Stimulated activated CD4-positive, alpha-beta T cell treated with anti-CD3 and anti-CD28 coated beads, Interleukin-15, amount 100 ng/mL, for 48 hours (primary cell): ENCODE measurements around the gene NCAM2.
"Not testable (repeated sequence)": the region's sequence is repeated elsewhere in the genome, so short reads cannot be mapped to it uniquely, and the experiment has no call there.

Experiments used
- DNase-seq, 2 donors: peaks; one replicate each; pipeline ENCODE4 v3.0.0-alpha.2; 2020; ENCODE audit warnings: low read depth in 2 of 2

Gene NCAM2

GRCh38 chr21:21103692-21104091 is 105.5 kb downstream of the NCAM2 start:
- DNase-seq, result no peak

DNA sequence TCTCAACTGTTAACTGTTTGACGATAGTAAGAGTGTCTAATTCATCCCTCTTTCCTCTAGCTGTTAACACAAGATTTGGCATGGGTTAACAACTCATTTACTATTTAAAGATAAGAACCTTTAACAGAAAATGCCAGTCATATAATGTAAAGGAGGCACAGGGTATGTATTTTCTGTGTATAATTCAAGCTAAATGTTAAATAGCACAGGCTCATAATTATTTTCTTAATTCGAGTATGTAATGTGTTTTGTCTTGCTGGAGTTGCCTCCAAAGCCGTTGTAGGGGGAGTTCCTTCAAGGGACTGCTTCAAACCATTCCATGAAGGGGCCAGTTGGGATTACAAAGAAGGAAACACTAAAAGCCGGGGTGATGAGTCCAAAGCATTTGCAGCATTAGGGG is 111.5 kb downstream of the NCAM2 start:
- no peak for DNase-seq

DNA sequence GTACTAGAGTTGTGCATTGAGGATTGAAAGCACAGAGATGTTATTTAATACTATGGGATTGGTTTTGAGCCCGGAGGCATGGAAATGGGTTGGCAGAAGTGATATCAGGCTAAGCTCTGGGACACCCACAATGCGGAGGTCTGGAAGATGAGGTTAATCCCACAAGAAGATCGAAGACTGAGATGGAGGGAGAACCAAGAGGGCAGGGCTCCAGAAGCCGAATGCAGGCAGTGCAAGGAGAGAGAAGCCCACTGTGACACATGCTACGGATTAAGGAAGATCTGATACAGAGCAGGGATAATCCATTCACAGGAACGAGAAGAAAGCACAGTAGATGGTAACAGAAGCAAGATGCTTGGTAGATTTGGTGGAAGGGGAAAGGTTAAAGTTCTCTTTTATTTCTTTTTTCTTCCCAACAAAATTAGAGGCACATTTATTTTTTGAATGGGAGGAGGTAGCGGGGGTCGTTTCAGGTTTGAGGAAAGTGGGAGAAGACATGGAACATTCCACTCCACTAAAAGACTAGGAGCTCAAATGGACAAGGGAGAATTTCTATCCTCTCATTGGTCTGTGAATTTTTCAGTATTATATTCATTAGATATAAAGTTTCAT is 113.2 kb downstream of the NCAM2 start:
- DNase-seq, result no peak

DNA sequence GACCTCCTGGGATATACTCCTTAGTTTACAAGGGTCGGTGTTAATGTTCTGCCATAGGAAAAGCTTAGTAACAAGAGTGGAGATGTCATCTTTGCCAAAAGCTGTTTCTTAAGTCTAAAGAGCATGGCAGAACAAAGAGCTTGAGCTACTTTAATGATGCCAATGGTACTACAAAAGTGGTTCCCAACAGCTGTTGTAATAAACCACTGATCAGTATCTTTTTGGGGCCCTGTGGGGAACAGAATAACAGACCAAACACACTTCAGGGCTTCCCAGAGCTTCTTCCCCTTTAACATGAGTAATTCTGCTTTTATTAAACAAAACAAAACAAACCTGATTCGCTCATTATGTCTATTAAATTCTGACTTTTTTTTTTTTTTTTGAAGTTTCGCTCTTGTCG is 116.3 kb downstream of the NCAM2 start:
- DNase-seq, result no peak

- no peak for DNase-seq
These were observed 120.9 kb downstream of the NCAM2 start for GRCh38 chr21:21119091-21119490.

DNA sequence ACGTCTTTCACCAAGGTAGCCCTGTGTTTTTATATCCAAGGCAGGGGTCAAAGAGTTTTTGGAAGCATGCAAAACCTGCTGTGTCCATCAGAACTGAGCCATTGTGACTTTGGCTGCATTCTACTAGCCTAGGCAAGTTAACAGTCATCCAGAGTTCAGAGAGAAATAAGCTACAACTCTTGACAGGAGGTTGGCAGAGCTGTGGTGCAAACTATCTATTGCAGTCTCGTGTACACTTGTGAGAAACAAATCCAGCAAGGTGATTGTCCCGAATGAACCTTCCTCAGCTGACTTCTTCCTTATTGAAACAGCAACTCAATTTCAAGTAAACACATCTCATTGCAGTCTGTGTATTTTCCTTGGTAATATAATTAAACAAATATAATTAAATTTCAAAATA is 124.5 kb downstream of the NCAM2 start:
- DNase-seq, result no peak

DNA sequence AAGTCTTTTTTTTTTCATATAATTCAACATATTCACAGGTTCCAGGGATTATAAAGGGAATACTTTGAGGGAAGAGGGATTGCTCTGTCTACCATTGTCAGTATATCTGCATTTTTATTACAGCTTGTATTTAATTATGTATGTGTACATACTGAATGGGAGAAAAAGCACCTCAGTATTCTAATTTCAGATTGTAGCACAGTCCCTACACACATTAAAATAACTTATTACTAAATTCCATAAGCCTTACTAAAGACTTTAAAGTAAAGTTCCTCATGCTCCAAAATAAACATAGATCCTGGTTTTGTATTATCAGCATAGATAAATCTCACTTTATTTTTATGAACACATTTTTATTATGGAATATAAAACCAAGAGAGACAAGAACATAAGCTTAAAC is 134.2 kb downstream of the NCAM2 start:
- DNase-seq, result no peak

- DNase-seq, result no peak
These were observed 139.8 kb downstream of the NCAM2 start for GRCh38 chr21:21137986-21138385.

GRCh38 chr21:21146587-21147373 is 148.6 kb downstream of the NCAM2 start:
- DNase-seq, result no peak

DNA sequence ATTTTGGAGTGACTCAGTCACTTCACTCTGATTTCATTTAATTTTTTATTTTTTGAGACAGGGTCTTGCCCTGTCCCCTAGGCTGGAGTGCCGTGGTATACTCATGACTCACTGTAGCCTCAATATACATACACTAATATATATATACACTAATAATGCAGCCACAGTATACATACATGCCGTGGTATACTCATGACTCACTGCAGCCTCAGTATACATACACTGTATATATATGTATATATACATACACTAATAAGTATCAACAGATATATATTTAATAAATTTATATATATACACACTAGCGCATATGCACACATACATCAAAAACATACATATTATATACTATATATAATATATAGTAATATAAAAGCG is 149.2 kb downstream of the NCAM2 start:
- no peak for DNase-seq

- DNase-seq, result no peak
These were observed 149.8 kb downstream of the NCAM2 start for GRCh38 chr21:21148009-21148408.

DNA sequence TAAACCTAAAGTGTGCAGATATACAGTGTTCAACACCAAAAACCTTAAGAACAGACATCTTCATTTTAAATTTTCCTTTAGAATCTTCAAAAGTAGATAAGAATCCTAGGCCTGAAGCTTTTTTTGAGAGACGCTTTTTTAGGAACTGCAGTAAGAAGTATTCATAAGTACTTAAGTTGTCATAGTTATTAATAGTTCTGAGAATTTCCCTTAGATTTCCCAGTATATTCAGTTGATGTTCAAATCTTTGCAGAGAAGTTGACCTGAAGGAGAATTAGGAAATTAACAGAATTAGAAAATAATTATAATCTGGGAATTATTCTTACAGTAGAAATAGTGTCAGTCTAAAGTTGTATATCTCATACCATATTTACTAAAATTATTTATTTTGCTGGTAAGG is 150.3 kb downstream of the NCAM2 start:
- no peak for DNase-seq

DNA sequence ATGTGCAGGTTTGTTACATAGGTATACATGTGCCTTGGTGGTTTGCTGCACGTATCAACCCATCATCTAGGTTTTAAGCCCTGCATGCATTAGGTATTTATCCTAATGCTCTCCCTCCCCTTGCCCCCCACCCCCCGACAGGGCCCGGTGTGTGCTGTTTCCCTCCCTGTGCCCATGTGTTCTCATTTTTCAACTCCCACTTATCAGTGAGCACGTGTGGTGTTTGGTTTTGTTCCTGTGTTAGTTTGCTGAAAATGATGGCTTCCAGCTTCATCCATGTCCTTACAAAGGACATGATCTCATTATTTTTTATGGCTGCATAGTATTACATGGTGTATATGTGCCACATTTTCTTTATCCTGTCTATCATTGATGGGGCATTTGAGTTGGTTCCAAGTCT is 151.2 kb downstream of the NCAM2 start:
- not testable (repeated sequence) for DNase-seq

GRCh38 chr21:21151231-21151630 is 153.0 kb downstream of the NCAM2 start:
- DNase-seq, result no peak

DNA sequence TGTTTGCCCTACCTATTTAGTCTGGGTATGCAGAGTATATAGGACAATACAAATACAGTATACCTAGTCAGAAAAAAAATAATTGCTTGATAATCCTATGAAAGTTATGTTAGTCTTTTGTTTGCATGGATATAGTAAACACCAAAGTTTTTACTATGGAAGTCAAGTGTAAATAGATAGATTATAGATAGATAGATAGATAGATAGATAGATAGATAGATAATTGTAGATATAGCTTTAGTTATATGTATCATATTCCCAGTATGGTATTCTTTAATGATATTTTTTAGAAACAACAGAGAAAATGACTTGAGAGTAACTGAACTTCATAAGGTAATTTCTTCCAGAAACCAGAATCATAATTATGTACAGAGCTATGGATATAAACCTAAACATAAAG is 158.2 kb downstream of the NCAM2 start:
- no peak for DNase-seq

DNA sequence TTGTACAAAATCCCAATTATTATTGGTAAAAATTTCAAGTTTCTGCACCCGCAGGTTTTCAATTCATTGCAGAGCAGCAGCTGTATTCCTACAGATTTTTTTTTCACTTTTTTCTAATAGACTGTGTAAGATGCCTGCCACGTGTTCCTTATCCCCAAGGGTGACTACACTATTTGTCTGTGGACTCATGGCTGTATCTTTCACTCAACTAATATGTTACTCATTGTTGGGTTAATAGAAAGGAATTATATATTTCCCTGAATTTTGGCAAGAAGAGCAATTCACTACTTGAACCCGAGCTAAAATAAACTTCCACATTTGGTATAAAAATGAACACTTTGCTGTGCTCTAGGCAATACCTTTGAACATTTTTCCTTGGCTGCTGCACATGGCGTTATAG is 158.7 kb downstream of the NCAM2 start:
- DNase-seq, result no peak

GRCh38 chr21:21158376-21158918 is 160.2 kb downstream of the NCAM2 start:
- DNase-seq, result no peak

DNA sequence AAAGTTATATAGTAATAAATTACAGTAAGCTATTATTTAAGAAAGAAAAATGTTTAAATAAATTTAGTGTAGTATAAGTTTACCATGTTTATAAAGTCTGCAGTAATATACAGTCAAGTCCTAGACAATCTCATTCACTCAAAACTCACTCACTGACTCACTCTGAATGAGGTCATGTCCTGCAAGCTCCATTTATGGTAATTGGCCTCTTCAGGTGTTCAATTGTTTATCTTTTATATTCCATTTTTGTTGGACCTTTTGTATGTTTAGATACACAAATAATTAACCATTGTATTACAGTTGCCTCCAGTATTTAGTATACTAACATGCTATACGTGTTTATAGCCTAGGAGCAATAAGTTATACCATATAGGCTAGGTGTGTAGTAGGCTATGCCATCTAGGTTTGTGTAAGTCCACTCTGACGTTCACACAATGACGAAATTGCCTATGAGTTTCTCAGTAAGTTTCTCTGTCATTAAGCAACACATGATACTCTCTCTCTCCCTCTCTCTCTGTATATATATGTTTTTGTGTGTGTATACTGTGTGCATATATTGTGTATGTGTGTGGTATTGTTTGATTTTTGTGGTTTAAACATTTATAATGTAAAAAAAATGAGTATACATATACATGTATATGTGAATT is 161.2 kb downstream of the NCAM2 start:
- DNase-seq, result no peak

- DNase-seq, result no peak
These were observed 164.6 kb downstream of the NCAM2 start for GRCh38 chr21:21162786-21163185.

GRCh38 chr21:21163904-21164303 is 165.7 kb downstream of the NCAM2 start:
- peak in 1 of 2 donors; percentile 12 for DNase-seq

GRCh38 chr21:21165063-21165645 is 166.9 kb downstream of the NCAM2 start:
- DNase-seq, result no peak

DNA sequence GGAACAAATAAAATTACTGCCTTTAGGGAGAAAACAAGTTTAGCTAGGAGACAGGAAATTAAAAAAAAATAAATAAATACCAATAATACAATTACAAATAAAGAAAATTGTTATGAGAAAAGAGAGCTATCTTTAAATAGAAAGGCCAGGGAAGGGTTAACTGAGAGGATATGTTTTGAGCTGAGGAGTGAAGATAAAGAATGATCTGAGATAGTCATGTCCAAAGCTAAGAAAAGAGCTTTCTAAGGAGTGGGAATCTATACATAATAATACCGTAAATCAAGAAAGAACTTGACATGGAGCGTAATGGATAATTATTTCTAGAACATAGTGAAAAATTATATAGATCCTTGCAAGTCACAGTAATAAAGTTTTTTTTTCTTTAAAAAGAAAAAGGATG is 176.5 kb downstream of the NCAM2 start:
- no peak for DNase-seq
